RWPE2 (cell line): ENCODE measurements around the gene LAMB3.

Source experiments
- ATAC-seq: fragments of 200-7000 bp; cut with Tn5 transposase; 3 replicates; pipeline ENCODE4 v1.9.1; 2021; ENCODE audit warnings: low read depth
- DNase-seq: peaks from one replicate; pipeline ENCODE4 v3.0.0-alpha.2; 2020; ENCODE audit warnings: low spot score
- H3K27ac ChIP-seq: fragments of 450-650 bp; 2 replicates; pipeline ENCODE4 v1.5.1; 2017; ENCODE audit warnings: mild to moderate bottlenecking; ENCODE audit not compliant: poor library complexity, severe bottlenecking
- H3K27me3 ChIP-seq: fragments of 250-450 bp; sonication (Bioruptor Pico); 2 replicates; pipeline ENCODE4 v1.5.1; 2021; ENCODE audit warnings: mild to moderate bottlenecking, moderate library complexity; ENCODE audit not compliant: insufficient read depth, poor library complexity, severe bottlenecking
- H3K36me3 ChIP-seq: fragments of 250-450 bp; sonication (Bioruptor Pico); 2 replicates; pipeline ENCODE4 v1.5.1; 2020; ENCODE audit warnings: low read depth, mild to moderate bottlenecking, moderate library complexity
- H3K4me1 ChIP-seq: fragments of 250-450 bp; sonication (Bioruptor Pico); 2 replicates; pipeline ENCODE4 v1.5.1; 2021; ENCODE audit warnings: mild to moderate bottlenecking, moderate library complexity; ENCODE audit not compliant: insufficient read depth, poor library complexity, severe bottlenecking
- H3K4me3 ChIP-seq: fragments of 250-450 bp; sonication (Bioruptor Pico); 2 replicates; pipeline ENCODE4 v1.5.1; 2021; ENCODE audit warnings: mild to moderate bottlenecking, moderate library complexity; ENCODE audit not compliant: severe bottlenecking
- H3K9me3 ChIP-seq: fragments of 250-450 bp; sonication (Bioruptor Pico); 2 replicates; pipeline ENCODE4 v1.5.1; 2021; ENCODE audit warnings: mild to moderate bottlenecking, moderate library complexity; ENCODE audit not compliant: severe bottlenecking
- CTCF ChIP-seq: fragments of 450-650 bp; IDR thresholded peaks from one replicate; pipeline ENCODE4 v1.5.1; 2017; ENCODE audit warnings: mild to moderate bottlenecking, moderate library complexity; ENCODE audit not compliant: poor library complexity, severe bottlenecking

The LAMB3 gene

DNA sequence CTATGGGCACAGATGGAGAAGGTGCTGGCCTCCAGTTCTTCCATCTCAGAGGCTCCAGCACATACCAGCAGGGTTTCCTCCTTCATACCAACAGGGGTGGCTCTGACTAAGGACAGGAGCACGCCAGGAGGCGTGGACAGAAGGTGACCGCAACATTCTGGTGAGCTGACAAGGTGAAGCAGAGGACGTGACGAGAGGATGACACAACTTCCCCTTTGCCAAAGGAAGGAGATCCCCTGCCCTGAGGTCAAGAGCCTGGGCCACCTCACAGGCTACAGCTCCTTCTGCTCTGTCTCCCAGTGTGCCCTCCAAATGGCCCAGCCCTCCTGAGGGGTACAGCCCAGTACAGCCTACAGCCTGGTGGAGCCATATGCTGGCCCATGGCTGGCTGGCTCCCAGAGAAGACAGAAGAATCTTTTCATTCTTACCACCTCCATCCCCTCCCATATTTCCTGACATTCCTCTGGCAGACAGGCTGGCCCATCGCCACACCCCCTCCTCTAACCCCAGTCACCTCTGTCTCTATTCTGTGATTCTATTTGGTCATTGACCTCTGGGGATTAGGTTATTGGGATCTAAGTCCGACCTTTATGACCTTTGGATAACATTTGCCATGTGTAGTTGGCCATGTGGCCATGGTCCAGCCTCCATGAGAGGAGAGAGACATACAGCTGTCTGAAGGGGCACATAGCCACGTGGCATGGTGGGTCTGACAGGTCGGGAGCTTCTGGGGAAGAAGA, 5.1 kb upstream of the LAMB3 start:
- peak overlapping the region; percentile 94 for H3K27ac ChIP-seq
- H3K4me1 ChIP-seq = peaks cover 55% of the 10 kb centered on the region
- no peak overlapping the region for H3K4me3 ChIP-seq
- no peak for TF ChIP-seq CTCF
- H3K27me3 ChIP-seq = no peaks in the 10 kb centered on the region
- peak; percentile 44 for ATAC-seq
- H3K9me3 ChIP-seq = no peaks in the 10 kb centered on the region
- H3K36me3 ChIP-seq = no peaks in the 10 kb centered on the region
- DNase-seq = peak; percentile 73

DNA sequence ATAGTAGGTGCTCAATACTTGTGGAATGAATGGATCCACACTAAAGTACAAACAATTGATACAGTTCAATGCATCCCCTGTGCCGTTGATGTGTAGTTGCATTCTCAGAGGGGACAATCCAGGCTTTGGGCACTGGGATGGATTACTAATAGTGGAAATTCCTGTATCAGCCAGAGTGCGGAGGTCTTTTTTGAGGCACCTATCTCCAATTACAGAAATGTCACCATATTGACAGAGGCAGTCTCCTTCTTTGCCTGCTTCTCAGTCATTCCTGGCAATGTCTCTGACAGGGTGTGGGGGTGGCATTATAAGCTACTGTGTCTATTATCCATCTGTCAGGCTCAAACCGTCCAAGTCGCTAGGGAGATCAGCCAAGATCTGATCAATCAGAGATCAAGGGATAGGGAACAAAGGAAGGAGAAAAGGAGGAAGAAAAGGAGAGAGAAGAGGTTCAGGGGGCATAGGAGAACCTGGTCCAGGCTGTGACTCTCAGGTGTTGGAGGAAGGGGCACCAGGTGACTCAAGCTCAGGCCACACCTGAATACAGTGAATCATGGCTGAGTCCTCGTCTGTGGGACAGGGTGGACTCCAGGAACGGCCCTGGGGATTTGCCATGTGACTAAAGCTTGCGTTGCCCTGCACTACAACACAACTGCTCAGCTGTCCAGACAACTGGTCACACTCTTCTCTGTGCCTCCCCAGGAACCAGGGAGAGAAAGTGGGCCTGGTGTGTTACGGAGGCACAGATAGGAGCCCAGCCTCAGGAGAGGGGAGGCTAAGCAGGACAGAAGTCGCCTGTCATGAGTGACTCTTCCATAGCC, 3.4 kb upstream of the LAMB3 start:
- Histone ChIP-seq H3K27ac (peak overlapping the region; percentile 94), H3K27me3 (no peaks in the 10 kb centered on the region), H3K4me3 (no peak overlapping the region), H3K9me3 (no peaks in the 10 kb centered on the region), H3K4me1 (peaks cover 55% of the 10 kb centered on the region), H3K36me3 (peaks cover 5% of the 10 kb centered on the region)
- no peak for TF ChIP-seq CTCF
- ATAC-seq (peak; percentile 55), DNase-seq (peak; percentile 69)

GRCh38 chr1:209653915-209654351, 1.7 kb upstream of the LAMB3 start:
- Histone ChIP-seq H3K4me1 (peaks cover 57% of the 10 kb centered on the region), H3K36me3 (peaks cover 22% of the 10 kb centered on the region), H3K27me3 (no peaks in the 10 kb centered on the region), H3K9me3 (no peaks in the 10 kb centered on the region), H3K4me3 (no peak overlapping the region), H3K27ac (peak overlapping the region; percentile 94)
- no peak for TF ChIP-seq CTCF
- DNase-seq = no peak
- ATAC-seq = no peak

DNA sequence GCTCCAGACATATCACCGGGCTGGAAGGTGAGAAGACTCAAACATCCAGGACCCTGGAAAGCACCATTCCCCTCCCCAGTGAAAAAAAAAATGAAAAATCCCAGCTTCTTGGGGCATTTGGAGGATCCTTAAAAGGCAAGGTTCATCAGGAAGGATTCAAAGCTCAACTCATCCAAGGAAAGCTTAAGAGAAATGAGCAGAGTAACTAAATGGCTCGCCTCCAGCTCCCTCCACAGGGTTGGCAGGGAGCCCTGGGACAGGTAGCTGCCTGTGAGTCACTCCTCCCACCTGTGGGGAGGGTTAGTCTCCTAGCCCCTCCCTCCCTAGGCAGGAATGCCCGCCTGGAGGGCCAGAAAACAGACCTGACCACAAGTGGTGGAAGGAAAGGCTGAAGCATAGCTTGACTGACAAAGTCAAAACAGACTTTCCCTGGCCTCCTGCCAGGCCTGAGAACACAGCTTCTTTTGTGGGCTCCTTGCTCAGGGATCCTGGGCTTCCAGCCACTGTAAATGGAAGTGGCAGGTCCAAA, 712 bp upstream of the LAMB3 start:
- no peaks in the 10 kb centered on the region for H3K9me3 ChIP-seq
- peak overlapping the region; percentile 94 for H3K27ac ChIP-seq
- ATAC-seq = peak; percentile 52
- peaks cover 32% of the 10 kb centered on the region for H3K36me3 ChIP-seq
- peaks cover 61% of the 10 kb centered on the region for H3K4me1 ChIP-seq
- H3K27me3 ChIP-seq = no peaks in the 10 kb centered on the region
- peak overlapping the region; percentile 58 for H3K4me3 ChIP-seq
- DNase-seq = peak; percentile 95
- TF ChIP-seq CTCF = no peak
